Osteocyte (in vitro differentiated cells): ENCODE data around the gene SLC26A5. TPM values are rescaled to one million over a fixed set of nuclear protein-coding genes. Genes with fewer than 3 reads are reported as not detected.
A peak's percentile ranks its signal among the peaks of the same experiment; 100 is the strongest.

Experiments
- DNase-seq: peaks from one replicate; pipeline ENCODE4 v3.0.0; 2021; ENCODE audit warnings: mixed read lengths; ENCODE audit not compliant: unreplicated experiment; ENCODE audit errors: extremely low spot score
- H3K27ac Mint-ChIP-seq: one replicate; pipeline ENCODE4 v1.8.0; 2021; ENCODE audit warnings: mild to moderate bottlenecking, mixed read lengths; ENCODE audit not compliant: unreplicated experiment
- H3K27me3 Mint-ChIP-seq: one replicate; pipeline ENCODE4 v1.8.0; 2021; ENCODE audit warnings: mixed read lengths; ENCODE audit not compliant: unreplicated experiment
- H3K36me3 Mint-ChIP-seq: one replicate; pipeline ENCODE4 v1.8.0; 2021; ENCODE audit warnings: mixed read lengths; ENCODE audit not compliant: unreplicated experiment
- H3K4me1 Mint-ChIP-seq: one replicate; pipeline ENCODE4 v1.8.0; 2021; ENCODE audit warnings: mixed read lengths; ENCODE audit not compliant: unreplicated experiment
- H3K4me3 Mint-ChIP-seq: one replicate; pipeline ENCODE4 v1.8.0; 2021; ENCODE audit warnings: mild to moderate bottlenecking, moderate library complexity, mixed read lengths; ENCODE audit not compliant: unreplicated experiment
- H3K9me3 Mint-ChIP-seq: one replicate; pipeline ENCODE4 v1.8.0; 2021; ENCODE audit warnings: mixed read lengths; ENCODE audit not compliant: unreplicated experiment
- CTCF ChIP-seq: fragments of 200-600 bp; sonication (generic); IDR thresholded peaks from 2 replicates; pipeline ENCODE4 v1.5.0; 2021; ENCODE audit warnings: antibody characterized with exemption, mild to moderate bottlenecking, moderate library complexity
- total RNA-seq: library from RNA; stranded (reverse); gene quantifications from 2 replicates; pipeline ENCODE4 v1.2.1, GENCODE V29; 2021

SLC26A5 gene
- total RNA-seq, 1 donor from 2014 or later: not detected

- Mint-ChIP-seq H3K36me3 (no peaks in the 10 kb centered on the region), H3K27me3 (peaks cover 28% of the 10 kb centered on the region), H3K4me3 (no peak overlapping the region), H3K4me1 (no peaks in the 10 kb centered on the region), H3K9me3 (no peaks in the 10 kb centered on the region), H3K27ac (no peak overlapping the region)
- DNase-seq: no peak
- no peak for TF ChIP-seq CTCF
Measured at GRCh38 chr7:103469095-103469948, 23.3 kb upstream of the SLC26A5 start.

DNA sequence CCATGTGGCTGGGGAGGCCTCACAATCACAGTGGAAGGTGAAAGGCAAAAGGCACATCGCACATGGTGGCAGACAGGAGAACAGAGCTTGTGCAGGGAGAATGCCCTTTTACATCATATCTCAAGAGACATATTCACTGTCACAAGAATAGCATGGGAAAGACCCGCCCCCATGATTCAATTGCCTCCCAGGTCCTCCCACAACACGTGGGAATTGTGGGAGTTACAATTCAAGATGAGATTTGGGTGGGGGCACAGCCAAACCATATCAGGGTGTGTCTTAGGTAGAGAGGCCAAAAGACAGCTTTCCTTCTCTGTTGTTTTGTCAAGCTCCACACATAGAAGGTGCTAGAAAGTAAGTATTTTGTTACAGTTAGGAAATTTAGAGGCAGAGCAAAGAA lies 20.8 kb upstream of the SLC26A5 start:
- Mint-ChIP-seq H3K4me3 (no peak overlapping the region), H3K27me3 (peaks cover 22% of the 10 kb centered on the region), H3K27ac (no peak overlapping the region), H3K9me3 (no peaks in the 10 kb centered on the region), H3K36me3 (no peaks in the 10 kb centered on the region), H3K4me1 (no peaks in the 10 kb centered on the region)
- no peak for TF ChIP-seq CTCF
- DNase-seq: no peak

DNA sequence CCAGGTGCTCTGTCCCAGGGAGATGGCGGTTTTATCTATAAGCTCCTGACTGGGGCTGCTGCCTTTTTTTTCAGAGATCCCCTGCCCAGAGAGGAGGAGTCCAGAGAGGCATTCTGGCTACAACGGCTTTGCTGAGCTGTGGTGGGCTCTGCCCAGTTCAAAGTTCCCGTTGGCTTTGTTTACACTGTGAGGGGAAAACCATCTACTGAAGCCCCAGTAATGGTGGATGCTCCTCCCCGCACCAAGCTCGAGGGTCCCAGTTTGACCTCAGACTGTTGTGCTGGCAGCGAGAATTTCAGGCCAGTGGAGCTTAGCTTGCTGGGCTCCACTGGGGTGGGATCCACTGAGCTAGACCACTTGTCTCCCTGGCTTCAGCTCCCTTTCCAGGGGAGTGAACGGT lies 16.4 kb upstream of the SLC26A5 start:
- peaks cover 7% of the 10 kb centered on the region for H3K27me3 Mint-ChIP-seq
- H3K9me3 Mint-ChIP-seq: no peaks in the 10 kb centered on the region
- H3K4me3 Mint-ChIP-seq: no peak overlapping the region
- no peaks in the 10 kb centered on the region for H3K4me1 Mint-ChIP-seq
- TF ChIP-seq CTCF: no peak
- DNase-seq: no peak
- H3K36me3 Mint-ChIP-seq: no peaks in the 10 kb centered on the region
- H3K27ac Mint-ChIP-seq: no peak overlapping the region

GRCh38 chr7:103447073-103447960 lies 1.3 kb upstream of the SLC26A5 start:
- peaks cover 6% of the 10 kb centered on the region for H3K9me3 Mint-ChIP-seq
- no peak overlapping the region for H3K4me3 Mint-ChIP-seq
- H3K36me3 Mint-ChIP-seq: no peaks in the 10 kb centered on the region
- no peak for DNase-seq
- H3K4me1 Mint-ChIP-seq: peaks cover 7% of the 10 kb centered on the region
- H3K27me3 Mint-ChIP-seq: peaks cover 68% of the 10 kb centered on the region
- peak; percentile 67 for TF ChIP-seq CTCF
- H3K27ac Mint-ChIP-seq: no peak overlapping the region
